HG02852 (cell line): ENCODE results near the gene ZDHHC6.
"Not testable (repeated sequence)": the region's sequence is repeated elsewhere in the genome, so short reads cannot be mapped to it uniquely, and the experiment has no call there.

Source experiments
- ATAC-seq: cut with Tn5 transposase; IDR thresholded peaks from one replicate; pipeline ENCODE4 v1.9.1; 2021; ENCODE audit warnings: mild to moderate bottlenecking, moderate library complexity; ENCODE audit not compliant: unreplicated experiment

The ZDHHC6 gene

GRCh38 chr10:112446055-112446854 lies 459 bp downstream of the ZDHHC6 start:
- no peak for ATAC-seq

- no peak for ATAC-seq
These were observed 4.7 kb downstream of the ZDHHC6 start for GRCh38 chr10:112442063-112442462.

DNA sequence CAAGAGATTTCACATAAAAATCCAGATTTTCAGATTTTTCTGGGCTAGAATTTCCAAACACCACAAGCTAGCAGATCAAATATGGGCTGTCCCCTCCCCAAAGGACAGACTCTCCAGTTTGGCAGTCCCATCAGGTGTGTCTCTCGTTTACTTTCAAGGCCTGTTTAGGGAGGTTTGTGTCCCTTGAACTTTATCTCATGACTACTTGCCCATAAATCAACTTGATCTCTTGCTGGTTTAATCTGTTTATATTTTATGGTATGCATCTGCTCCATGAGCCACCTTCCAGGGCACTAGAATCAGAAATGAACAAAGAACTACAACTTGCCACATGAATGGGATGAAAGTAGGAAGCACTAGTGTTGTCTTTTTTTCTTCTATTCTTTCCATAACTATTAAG lies 5.2 kb downstream of the ZDHHC6 start:
- ATAC-seq = no peak

DNA sequence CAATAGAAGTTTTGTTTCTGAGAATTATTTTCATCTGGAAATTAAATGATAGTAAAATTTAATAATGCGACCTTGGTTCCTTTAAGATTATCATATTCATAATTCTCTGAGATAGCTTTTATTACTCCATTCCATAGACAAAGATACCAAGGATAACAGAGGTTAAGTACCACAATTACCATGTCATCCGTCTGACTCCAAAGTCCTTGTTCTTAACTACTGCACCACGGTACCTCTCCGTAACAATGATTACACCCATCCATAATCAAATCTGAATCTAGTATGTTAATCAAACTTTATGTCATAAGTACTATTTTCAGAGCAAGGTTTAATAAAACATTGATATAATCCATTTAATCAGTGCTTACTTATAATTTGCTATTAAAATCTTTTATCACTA lies 8.4 kb downstream of the ZDHHC6 start:
- ATAC-seq = no peak

- no peak for ATAC-seq
These were observed 11.6 kb downstream of the ZDHHC6 start for GRCh38 chr10:112434988-112435619.

- no peak for ATAC-seq
These were observed 13.6 kb downstream of the ZDHHC6 start for GRCh38 chr10:112433136-112433535.

GRCh38 chr10:112429654-112430230 lies 17.0 kb downstream of the ZDHHC6 start:
- no peak for ATAC-seq

- ATAC-seq = no peak
These were observed 17.6 kb downstream of the ZDHHC6 start for GRCh38 chr10:112429147-112429546.

- ATAC-seq = no peak
These were observed 20.6 kb downstream of the ZDHHC6 start for GRCh38 chr10:112426111-112426510.

DNA sequence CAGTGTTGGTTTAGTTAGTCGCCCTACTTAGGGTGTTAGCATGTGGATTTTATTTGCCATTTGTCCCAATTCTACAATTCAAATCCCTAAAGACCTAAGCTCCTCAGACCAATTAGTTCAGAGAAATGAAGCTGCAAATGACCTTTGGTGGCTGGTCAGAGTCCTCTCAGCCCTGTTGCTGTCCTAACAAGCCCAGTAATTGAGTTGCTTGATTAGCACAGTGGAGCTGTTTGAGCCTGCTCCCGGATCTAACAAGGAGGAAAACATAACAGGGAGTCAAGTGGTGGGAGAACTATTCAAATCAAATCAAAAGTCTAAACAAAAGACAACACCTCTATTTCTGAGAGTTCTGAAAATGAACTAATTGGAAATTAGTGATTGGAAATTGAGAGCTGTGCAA lies 22.1 kb downstream of the ZDHHC6 start:
- no peak for ATAC-seq

DNA sequence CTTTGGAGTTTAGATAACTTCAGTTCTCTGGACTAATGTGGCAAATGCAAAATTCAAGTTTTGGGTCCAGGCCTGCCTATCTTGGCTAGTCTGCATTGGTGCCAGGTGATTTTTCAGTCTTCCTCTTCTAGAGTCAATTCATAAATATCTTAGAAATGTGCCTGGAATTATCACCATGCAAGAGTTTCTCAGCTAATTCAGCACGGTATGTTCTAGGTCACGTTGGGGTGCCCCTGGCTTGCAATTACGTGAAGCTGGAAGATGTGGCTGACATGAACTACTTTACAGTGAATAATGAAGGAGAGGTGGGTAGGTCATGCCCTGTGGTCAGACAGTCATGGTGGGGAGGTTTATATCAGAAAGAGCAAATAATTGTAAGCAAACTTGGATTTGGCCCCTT lies 25.0 kb downstream of the ZDHHC6 start:
- ATAC-seq = no peak

- no peak for ATAC-seq
These were observed 34.0 kb downstream of the ZDHHC6 start for GRCh38 chr10:112412696-112413095.

GRCh38 chr10:112409755-112410154 lies 37.0 kb downstream of the ZDHHC6 start:
- no peak for ATAC-seq

GRCh38 chr10:112409299-112409698 lies 37.4 kb downstream of the ZDHHC6 start:
- no peak for ATAC-seq

GRCh38 chr10:112407696-112408095 lies 39.0 kb downstream of the ZDHHC6 start:
- no peak for ATAC-seq

DNA sequence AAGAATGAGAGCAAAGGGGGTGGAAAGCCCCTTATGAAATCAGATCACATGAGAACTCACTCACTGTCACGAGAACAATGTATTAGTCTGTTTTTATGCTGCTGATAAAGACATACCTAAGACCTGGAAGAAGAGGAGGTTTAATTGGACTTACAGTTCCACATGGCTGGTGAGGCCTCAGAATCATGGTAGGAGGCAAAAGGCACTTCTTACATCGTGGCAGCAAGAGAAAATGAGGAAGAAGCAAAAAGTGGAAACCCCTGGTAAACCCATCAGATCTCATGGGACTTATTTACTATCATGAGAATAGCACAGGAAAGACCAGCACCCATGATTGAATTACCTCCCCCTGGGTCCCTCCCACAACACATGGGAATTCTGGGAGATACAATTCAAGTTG lies 39.9 kb downstream of the ZDHHC6 start:
- ATAC-seq = not testable (repeated sequence)

GRCh38 chr10:112404617-112405016 lies 42.1 kb downstream of the ZDHHC6 start:
- no peak for ATAC-seq

- ATAC-seq = no peak
These were observed 43.8 kb downstream of the ZDHHC6 start for GRCh38 chr10:112402917-112403316.

DNA sequence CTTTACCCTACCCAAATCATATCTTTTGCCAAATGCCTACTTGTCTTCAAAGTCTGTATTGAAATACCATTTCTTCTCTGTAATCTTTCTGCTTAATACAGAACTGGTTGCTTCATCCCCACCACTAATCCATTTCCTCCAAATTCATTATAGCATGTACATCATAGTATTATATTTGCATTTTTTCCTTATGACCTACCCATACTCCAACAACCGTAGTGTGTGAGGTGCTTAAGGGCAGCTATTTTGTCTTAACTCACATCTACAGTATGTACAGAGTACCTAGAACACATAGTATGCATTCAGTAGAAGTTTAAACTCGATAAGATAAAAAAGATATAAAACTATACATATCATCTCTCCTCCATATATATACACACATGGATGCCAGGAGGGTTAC lies 49.1 kb downstream of the ZDHHC6 start:
- ATAC-seq = no peak

- no peak for ATAC-seq
These were observed 50.7 kb downstream of the ZDHHC6 start for GRCh38 chr10:112395809-112396530.

GRCh38 chr10:112394475-112394875 lies 52.2 kb downstream of the ZDHHC6 start:
- ATAC-seq = no peak

DNA sequence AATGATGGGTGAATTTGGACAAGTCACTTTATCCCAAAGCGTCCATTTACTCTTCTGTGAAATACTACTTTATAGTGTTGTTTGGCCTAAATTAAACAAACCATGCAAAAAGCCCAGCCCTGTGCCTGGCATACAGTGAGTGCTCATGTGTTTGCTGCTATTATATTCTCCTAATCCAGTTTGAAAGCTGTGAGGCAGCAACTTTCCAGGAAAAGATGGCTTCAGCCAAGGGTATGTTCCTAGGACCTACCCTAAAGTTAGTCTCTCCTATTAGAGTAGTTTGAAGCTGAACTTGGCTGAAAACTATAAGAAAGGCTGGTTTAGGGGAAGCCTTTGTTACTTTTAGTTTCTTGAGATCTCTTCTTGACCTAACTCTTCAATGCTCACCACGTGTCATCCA lies 52.9 kb downstream of the ZDHHC6 start:
- no peak for ATAC-seq
